Retinal pigment epithelial cell (primary cell): Measurements from ENCODE around the gene MATCAP1.

Source experiments
- DNase-seq: peaks from one replicate; pipeline ENCODE4 v3.0.0-alpha.2; 2010; ENCODE audit warnings: low read depth
- H3K4me3 ChIP-seq: 2 replicates; pipeline ENCODE4 v1.5.1; 2011; ENCODE audit warnings: mild to moderate bottlenecking, low read length, control low read depth, moderate library complexity
- TF ChIP-seq, protein P1 (sequence below): conservative IDR thresholded peaks from 2 replicates; pipeline ENCODE4 v1.5.1; 2011; ENCODE audit warnings: low read depth, low read length, control low read depth, inconsistent platforms

MATCAP1 gene

DNA sequence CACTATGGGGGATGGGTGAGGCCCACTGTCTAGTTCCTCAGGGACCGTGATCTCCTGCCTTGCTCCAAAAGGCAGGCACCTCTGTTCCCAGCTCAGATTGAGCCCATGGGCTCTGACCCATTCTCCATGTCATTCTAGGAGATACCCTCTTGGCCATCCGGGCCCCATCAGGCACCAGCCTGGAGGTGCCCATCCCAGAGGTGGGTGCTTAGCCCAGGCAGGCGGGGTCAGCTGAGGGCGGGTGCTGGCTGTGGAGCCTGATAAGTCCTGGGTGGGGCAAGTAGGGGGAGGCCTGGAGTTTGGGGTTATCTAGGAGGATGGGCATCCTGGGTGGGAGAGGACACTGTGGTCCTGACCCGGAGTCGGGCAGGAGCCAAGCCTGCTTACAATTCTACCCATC, 10.5 kb upstream of the MATCAP1 start:
- TF ChIP-seq, protein P1, sequence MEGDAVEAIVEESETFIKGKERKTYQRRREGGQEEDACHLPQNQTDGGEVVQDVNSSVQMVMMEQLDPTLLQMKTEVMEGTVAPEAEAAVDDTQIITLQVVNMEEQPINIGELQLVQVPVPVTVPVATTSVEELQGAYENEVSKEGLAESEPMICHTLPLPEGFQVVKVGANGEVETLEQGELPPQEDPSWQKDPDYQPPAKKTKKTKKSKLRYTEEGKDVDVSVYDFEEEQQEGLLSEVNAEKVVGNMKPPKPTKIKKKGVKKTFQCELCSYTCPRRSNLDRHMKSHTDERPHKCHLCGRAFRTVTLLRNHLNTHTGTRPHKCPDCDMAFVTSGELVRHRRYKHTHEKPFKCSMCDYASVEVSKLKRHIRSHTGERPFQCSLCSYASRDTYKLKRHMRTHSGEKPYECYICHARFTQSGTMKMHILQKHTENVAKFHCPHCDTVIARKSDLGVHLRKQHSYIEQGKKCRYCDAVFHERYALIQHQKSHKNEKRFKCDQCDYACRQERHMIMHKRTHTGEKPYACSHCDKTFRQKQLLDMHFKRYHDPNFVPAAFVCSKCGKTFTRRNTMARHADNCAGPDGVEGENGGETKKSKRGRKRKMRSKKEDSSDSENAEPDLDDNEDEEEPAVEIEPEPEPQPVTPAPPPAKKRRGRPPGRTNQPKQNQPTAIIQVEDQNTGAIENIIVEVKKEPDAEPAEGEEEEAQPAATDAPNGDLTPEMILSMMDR, result no peak
- DNase-seq, result no peak
- H3K4me3 ChIP-seq, result no peak overlapping the region

DNA sequence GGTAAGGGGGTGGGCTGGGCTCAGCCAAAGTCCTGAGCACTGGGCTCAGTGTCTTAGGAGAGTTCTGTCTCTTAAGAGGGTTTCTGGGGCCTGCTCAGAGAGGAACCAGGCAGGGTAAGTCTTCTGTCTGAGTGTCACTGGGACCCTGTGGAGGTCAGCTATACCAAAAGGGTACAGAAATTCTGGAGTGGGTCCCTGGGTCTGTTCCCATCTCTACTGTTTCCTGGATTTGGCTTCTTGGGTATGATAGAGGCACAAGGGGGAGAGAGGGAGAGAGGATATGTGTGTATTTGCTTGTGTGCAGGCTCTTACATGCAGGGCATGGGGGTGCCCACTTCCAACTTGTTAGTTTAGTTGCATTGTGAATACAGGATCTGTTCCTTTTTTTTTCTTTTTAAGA, 9.8 kb upstream of the MATCAP1 start:
- no peak for DNase-seq
- TF ChIP-seq, protein P1, result no peak
- H3K4me3 ChIP-seq, result peak overlapping the region; percentile 77

DNA sequence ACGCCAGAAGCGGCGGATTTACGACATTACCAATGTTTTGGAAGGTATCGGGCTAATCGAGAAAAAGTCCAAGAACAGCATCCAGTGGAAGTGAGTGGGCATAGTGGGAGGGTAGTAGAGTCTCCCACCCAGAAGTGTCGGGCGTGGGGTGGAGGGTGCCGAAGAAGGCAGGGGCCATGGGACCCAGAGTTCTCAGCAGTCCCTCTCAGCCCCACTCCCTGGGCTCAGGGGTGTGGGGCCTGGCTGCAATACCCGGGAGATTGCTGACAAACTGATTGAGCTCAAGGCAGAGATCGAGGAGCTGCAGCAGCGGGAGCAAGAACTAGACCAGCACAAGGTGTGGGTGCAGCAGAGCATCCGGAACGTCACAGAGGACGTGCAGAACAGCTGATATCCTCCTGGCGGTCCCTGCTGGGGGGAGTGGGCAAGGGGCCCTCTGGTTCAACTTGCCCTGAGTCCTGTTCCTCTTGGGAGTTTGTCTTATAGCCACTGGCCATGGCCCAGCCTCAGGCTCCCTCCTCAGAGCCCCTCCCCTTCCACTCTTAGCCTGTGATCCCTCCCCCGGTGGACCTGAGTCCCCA, 9.1 kb upstream of the MATCAP1 start:
- DNase-seq, result no peak
- TF ChIP-seq, protein P1, result no peak
- peak overlapping the region; percentile 77 for H3K4me3 ChIP-seq

DNA sequence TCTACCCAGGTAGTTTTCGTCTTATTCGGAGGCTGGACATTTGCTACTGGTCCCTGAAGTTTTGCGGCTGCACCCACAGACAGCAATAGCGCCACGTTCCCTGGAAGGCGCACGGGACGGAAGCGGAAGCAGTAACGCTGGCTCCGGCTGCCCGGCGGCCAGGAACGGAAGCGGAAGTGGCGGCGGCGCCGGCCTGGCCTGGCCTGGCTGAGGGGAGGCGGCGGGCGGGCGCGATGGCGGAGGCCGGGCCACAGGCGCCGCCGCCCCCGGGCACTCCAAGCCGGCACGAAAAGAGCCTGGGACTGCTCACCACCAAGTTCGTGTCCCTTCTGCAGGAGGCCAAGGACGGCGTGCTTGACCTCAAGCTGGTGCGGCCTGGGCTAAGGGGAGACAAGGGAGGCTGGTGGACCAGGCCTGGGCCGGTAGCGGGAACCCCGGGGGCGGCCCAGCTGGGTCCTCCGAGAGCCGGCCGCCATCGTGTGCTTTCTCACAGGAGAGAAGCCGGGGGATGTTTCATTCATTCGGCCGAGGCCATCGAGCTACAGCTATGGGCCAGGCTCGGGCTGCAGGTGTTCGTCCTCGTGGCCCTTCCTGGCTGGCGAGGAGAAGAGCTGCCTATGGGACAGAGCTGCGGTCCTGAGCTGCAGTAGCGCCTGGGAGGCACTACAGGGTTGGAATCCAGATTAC, 8.4 kb upstream of the MATCAP1 start, which contains the start of gene E2F4:
Gene E2F4 (plus strand): TSS at position 161 of the 687 bp plus-strand sequence. CDS start 73 bp downstream, at position 234.
- peak within 1 kb of the TSS; percentile 77 for H3K4me3 ChIP-seq
- DNase-seq, result peak; percentile 70
- TF ChIP-seq, protein P1, result no peak

DNA sequence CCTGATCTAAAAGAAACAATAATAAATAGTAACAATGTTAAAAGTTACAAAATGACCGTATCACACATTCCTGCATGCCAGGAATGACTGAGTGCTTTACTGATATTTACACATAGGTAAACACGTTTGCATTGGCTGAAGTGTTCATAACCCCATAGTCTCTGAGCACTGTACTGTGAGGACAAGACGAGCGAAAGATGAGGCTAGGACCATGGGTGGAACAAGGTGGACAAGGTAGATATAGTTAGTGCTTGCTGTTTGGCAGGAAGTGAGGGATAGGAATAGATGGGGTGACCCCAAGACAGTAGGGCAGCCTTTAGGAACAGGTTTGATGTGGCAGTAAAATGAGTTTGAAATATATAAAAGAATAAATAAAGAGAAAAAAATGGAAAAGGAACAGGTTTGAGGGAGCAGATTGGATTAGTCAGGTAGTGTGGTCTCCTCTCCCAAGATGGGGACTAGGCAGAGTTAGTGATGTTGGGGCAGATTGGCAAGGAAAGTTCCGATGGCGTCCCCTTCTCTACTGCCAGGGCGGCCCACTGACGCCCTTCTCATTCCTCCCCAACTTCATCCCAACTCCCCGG, 7.7 kb upstream of the MATCAP1 start:
- peak overlapping the region; percentile 29 for H3K4me3 ChIP-seq
- TF ChIP-seq, protein P1, result no peak
- no peak for DNase-seq

DNA sequence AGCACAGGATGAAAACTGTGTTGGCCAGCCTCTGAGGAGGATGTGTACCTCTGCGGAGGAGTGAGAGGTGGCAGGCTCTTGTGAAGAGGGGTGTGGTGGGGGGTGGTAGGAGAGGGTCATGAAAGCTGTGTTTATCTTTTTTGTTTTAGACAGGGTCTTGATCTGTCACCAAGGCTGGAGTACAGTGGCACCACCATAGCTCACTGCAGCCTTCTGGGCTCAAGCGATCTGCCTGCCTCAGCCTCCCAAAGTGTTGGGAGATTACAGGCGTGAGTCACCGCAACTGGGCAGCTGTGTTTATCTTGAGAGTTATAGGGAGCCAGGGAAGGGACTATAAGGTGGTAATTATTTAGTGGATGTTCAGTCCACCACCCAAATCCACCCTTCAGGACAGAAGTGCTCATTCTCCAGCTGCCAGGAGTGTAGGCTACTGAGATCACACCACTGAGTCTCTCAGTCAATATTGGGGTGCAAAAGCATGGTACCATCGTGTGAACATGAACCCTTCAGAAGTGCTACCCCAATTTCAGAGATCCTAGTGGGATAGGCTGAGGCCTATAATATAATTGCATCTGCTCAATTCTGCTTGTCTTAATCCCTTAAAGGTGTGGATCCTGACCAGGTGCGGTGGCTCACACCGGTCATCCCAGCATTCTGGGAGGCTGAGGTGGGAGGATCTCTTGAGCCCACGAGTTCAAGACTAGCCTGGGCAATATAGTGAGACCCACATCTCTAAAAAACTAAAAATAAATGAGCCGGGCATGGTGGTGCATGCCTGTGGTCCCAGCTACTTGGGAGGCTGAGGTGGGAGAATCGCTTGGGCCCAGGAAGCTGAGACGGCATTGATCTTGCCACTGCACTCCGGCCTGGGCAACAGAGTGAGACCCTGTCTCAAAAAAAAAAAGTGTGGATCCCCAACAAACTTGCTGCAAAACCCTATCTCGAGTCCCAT, 7.0 kb upstream of the MATCAP1 start:
- TF ChIP-seq, protein P1, result no peak
- no peak for DNase-seq
- H3K4me3 ChIP-seq, result no peak overlapping the region
